HUES6 (cell line): ENCODE results near the gene ID3.
"Not testable (repeated sequence)": the region's sequence is repeated elsewhere in the genome, so short reads cannot be mapped to it uniquely, and the experiment has no call there.

ENCODE experiments used
- H3K27ac ChIP-seq: 2 replicates; pipeline ENCODE4 v1.7.0; 2013; ENCODE audit warnings: low read depth, mild to moderate bottlenecking, low read length, inconsistent platforms
- H3K27me3 ChIP-seq: 2 replicates; pipeline ENCODE4 v1.6.1; 2013; ENCODE audit warnings: low read length; ENCODE audit not compliant: control insufficient read depth, insufficient read depth
- H3K36me3 ChIP-seq: 2 replicates; pipeline ENCODE4 v1.6.1; 2013; ENCODE audit warnings: low read length; ENCODE audit not compliant: control insufficient read depth, insufficient read depth
- H3K4me1 ChIP-seq: 2 replicates; pipeline ENCODE4 v1.6.1; 2013; ENCODE audit warnings: low read length; ENCODE audit not compliant: control insufficient read depth, insufficient read depth
- H3K4me3 ChIP-seq: 2 replicates; pipeline ENCODE4 v1.5.1; 2013; ENCODE audit warnings: low read depth, low read length
- H3K9ac ChIP-seq: one replicate; pipeline ENCODE4 v1.6.1; 2013; ENCODE audit warnings: mild to moderate bottlenecking, low read length
- H3K9me3 ChIP-seq: 2 replicates; pipeline ENCODE4 v1.6.1; 2013; ENCODE audit warnings: low read depth, low read length; ENCODE audit not compliant: control insufficient read depth, insufficient read depth

The ID3 gene

GRCh38 chr1:23544444-23545389, 14.6 kb downstream of the ID3 start:
- no peak overlapping the region for H3K9ac ChIP-seq
- no peaks in the 10 kb centered on the region for H3K9me3 ChIP-seq
- no peak overlapping the region for H3K4me3 ChIP-seq
- no peaks in the 10 kb centered on the region for H3K36me3 ChIP-seq
- H3K4me1 ChIP-seq: peaks cover 14% of the 10 kb centered on the region
- H3K27ac ChIP-seq: no peak overlapping the region
- H3K27me3 ChIP-seq: no peaks in the 10 kb centered on the region

GRCh38 chr1:23543707-23544443, 15.4 kb downstream of the ID3 start:
- no peaks in the 10 kb centered on the region for H3K9me3 ChIP-seq
- H3K4me1 ChIP-seq: peaks cover 12% of the 10 kb centered on the region
- H3K9ac ChIP-seq: no peak overlapping the region
- no peak overlapping the region for H3K27ac ChIP-seq
- no peaks in the 10 kb centered on the region for H3K36me3 ChIP-seq
- no peaks in the 10 kb centered on the region for H3K27me3 ChIP-seq
- H3K4me3 ChIP-seq: no peak overlapping the region

DNA sequence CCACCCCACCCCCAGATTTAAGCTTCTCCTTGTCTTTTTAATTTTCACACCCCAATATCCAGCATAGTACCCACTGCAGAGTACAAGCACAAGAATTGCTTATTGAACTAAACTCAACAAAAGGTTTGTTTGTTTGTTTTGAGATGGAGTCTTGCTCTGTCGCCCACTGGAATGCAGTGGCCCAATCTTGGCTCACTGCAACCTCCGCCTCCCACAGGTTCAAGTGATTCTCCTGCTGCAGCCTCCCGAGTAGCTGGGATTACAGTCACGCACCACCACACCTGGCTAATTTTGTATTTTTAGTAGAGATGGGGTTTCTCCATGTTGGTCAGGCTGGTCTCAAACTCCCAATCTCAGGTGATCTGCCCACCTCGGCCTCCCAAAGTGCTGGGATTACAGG, 16.4 kb downstream of the ID3 start:
- not testable (repeated sequence) for H3K27ac ChIP-seq, H3K9ac ChIP-seq, H3K36me3 ChIP-seq, H3K27me3 ChIP-seq, H3K4me3 ChIP-seq, H3K9me3 ChIP-seq, H3K4me1 ChIP-seq

- Histone ChIP-seq H3K4me1 (peaks cover under 1% of the 10 kb centered on the region), H3K9ac (no peak overlapping the region), H3K4me3 (no peak overlapping the region), H3K27me3 (no peaks in the 10 kb centered on the region), H3K9me3 (no peaks in the 10 kb centered on the region), H3K36me3 (no peaks in the 10 kb centered on the region), H3K27ac (no peak overlapping the region)
Observed at GRCh38 chr1:23539698-23540266, 19.5 kb downstream of the ID3 start.

GRCh38 chr1:23537296-23537973, 21.9 kb downstream of the ID3 start:
- Histone ChIP-seq H3K36me3 (no peaks in the 10 kb centered on the region), H3K4me3 (no peak overlapping the region), H3K27me3 (peaks cover 10% of the 10 kb centered on the region), H3K9ac (no peak overlapping the region), H3K4me1 (no peaks in the 10 kb centered on the region; the same call in 1 of the 2 replicates), H3K27ac (no peak overlapping the region), H3K9me3 (no peaks in the 10 kb centered on the region)

- Histone ChIP-seq H3K36me3 (no peaks in the 10 kb centered on the region), H3K9me3 (no peaks in the 10 kb centered on the region), H3K4me1 (peaks cover 16% of the 10 kb centered on the region), H3K27me3 (peaks cover 46% of the 10 kb centered on the region), H3K27ac (no peak overlapping the region), H3K4me3 (no peak overlapping the region), H3K9ac (no peak overlapping the region)
Observed at GRCh38 chr1:23533246-23534023, 25.9 kb downstream of the ID3 start.

DNA sequence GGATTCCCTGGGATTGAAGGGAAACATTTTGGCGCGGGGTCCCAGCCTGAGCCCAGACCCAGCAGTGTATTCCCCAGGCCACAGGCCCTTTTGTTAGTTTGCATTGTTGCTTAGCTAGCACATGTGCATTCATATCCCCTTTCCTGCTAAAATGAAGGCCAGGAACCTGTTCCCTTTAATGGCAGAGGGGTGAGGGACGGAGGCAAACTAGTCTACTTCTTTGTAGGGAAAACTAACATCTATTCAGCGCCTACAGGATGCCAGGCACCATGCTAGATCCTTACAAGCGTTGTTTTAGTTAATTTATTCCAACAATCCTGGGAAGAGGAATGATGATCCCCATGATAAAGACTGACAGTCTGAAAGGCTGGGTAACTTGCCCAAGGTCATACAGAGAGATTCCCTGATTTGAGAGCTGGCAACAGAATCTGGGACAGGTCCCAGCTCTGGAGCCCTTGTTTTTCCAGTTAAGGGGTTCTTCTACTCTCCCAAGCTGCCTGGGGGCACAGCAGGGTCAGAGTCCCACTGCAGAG, 27.7 kb downstream of the ID3 start:
- Histone ChIP-seq H3K36me3 (no peaks in the 10 kb centered on the region), H3K27ac (no peak overlapping the region), H3K4me1 (peaks cover 16% of the 10 kb centered on the region), H3K27me3 (peaks cover 52% of the 10 kb centered on the region), H3K4me3 (peak overlapping the region; percentile 65), H3K9me3 (no peaks in the 10 kb centered on the region), H3K9ac (peak overlapping the region; percentile 28)

DNA sequence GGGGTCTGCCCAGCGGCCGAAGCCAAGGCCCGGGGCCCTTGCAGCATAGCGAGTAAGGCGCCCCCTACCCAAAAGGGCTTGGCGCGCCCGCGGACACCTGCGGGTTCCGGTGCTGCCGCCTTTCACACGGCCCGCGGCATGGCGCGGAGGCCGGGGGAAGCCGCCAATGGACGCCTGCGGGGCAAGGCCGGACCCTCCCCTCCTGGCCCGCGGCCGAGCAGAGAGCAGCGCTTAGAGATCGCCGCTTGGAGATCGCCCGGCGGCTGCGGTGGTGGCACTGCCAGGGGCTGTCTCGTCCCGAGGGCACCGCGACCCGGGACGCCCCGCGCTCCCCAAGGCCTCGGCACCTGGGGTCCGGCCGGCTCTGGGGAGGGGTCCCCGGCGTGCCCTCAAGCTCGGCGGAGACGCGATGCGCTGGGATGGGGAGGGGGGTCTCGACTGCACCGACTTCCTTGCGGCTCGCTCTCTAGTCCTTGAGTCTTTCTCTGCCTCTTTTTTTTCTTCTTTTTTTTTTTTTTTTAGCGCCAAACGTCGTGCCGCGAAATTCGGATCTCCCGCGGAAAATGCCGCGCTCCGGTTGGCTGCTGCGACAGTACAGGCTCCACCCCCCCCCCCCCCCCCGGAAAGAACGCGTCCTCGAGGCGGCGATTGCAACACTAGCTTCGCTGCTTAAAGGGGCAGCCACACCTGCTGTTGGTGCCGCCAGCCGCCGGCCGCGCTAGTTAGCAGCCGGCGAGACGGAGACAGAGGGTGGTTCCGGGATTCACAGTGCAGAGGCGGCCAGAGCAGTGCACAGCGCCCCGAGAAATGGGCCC, 28.3 kb downstream of the ID3 start, which contains the start of gene E2F2:
TSS of gene E2F2 (minus strand) at position 487 of the 815 bp plus-strand sequence. CDS start at position 47, 440 bp downstream.
- H3K9me3 ChIP-seq: no peaks in the 10 kb centered on the region
- H3K27me3 ChIP-seq: peaks cover 52% of the 10 kb centered on the region
- H3K27ac ChIP-seq: no peak within 1 kb of the TSS
- no peaks in the 10 kb centered on the region for H3K36me3 ChIP-seq
- H3K9ac ChIP-seq: peak within 1 kb of the TSS; percentile 76
- H3K4me3 ChIP-seq: peak within 1 kb of the TSS; percentile 65
- peaks cover 19% of the 10 kb centered on the region for H3K4me1 ChIP-seq

GRCh38 chr1:23530087-23530746, 29.1 kb downstream of the ID3 start:
- Histone ChIP-seq H3K9me3 (no peaks in the 10 kb centered on the region), H3K9ac (peak overlapping the region; percentile 76), H3K4me3 (peak overlapping the region; percentile 62), H3K27me3 (peaks cover 52% of the 10 kb centered on the region), H3K4me1 (peaks cover 21% of the 10 kb centered on the region), H3K36me3 (no peaks in the 10 kb centered on the region), H3K27ac (no peak overlapping the region)
